ENCODE results near the gene ERN1. TPM values are rescaled to one million over a fixed set of nuclear protein-coding genes. Genes with fewer than 3 reads are reported as not detected.

The ERN1 gene
- total and polyA plus RNA-seq, 2 of the 8 experiments (the other 6 are each of a cell fraction or from before 2014, with no cell fraction given): 1.8 to 3.9 TPM

GRCh38 chr17:64115043-64115698 lies 14.8 kb downstream of the ERN1 start:
- CTCF ChIA-PET (ENCODE audit: partially characterized antibody): interaction anchor here (0.7 to 2.5 kb wide), 6 partner anchors 9 to 164 kb away, joined by 3 to 19 read pairs (median 5); no protein-coding TSS in a partner anchor
- no peaks in the 10 kb centered on the region for H3K27me3 ChIP-seq (replicated peaks in 1 of 4; ENCODE audit: control insufficient read depth in 3 of 4, extremely low read depth in 1 of 4, insufficient read depth in 3 of 4, low read length in 3 of 4)
- no peak overlapping the region for H2BK120ac ChIP-seq (replicated peaks; ENCODE audit: low read depth, low read length)
- H3K14ac ChIP-seq (ENCODE audit: insufficient read length): no peak overlapping the region
- no peak overlapping the region for H3K23ac ChIP-seq (ENCODE audit: insufficient read length)
- H4K20me1 ChIP-seq (replicated peaks in 1 of 2; ENCODE audit: control insufficient read depth in 1 of 2, insufficient read depth in 2 of 2, low read length in 2 of 2): no peaks in the 10 kb centered on the region
- POLR2A ChIA-PET (ENCODE audit: partially characterized antibody): interaction anchor here (0.7 to 2.2 kb wide), 4 partner anchors 10 to 33 kb away, joined by 3 to 7 read pairs (median 3); partner anchors contain the start of gene ERN1
- DNase-seq (ENCODE audit: low read depth in 1 of 2, low spot score in 2 of 2) (no peak), FAIRE-seq (no peak)
- WGBS, 2 experiments (ENCODE audit: extremely low coverage in 1 of 2, insufficient coverage in 1 of 2, insufficient read length in 1 of 2, insufficient replicate concordance in 2 of 2, low coverage in 1 of 2, low lambda C conversion rate in 2 of 2, missing lambda C conversion rate in 1 of 2): 93% methylated on average over 8 of the region's 8 CpGs; no CpG with 5 or more reads in 1 of the 2 experiments
- H2AFZ ChIP-seq (ENCODE audit: low read length): no peak overlapping the region
- H3K79me2 ChIP-seq (ENCODE audit: control insufficient read depth in 1 of 2, insufficient read depth in 2 of 2, low read length in 2 of 2): no peaks in the 10 kb centered on the region
- no peak overlapping the region for H2BK15ac ChIP-seq (ENCODE audit: low read length)
- H3K79me1 ChIP-seq (ENCODE audit: low read depth, low read length): no peaks in the 10 kb centered on the region
- H3K9me3 ChIP-seq (ENCODE audit: insufficient read depth in 2 of 2, low read depth in 1 of 2, low read length in 1 of 2): no peaks in the 10 kb centered on the region
- peaks cover 0 to 3% (median 0%) of the 10 kb centered on the region in 4 experiments; a peak in 1 of 7 replicates for H3K4me1 ChIP-seq (replicated peaks in 1 of 4; ENCODE audit: control insufficient read depth in 3 of 4, insufficient read depth in 4 of 4, low read length in 3 of 4)
- no peak overlapping the region for H2BK12ac ChIP-seq (ENCODE audit: low read depth, low read length)
- no peak overlapping the region for H3K56ac ChIP-seq (replicated peaks; ENCODE audit: insufficient read length, low read depth, low read length)
- H4K8ac ChIP-seq (ENCODE audit: extremely low read depth, insufficient read depth, low read length): no peak overlapping the region
- H3K4me2 ChIP-seq (ENCODE audit: insufficient read depth in 1 of 2, low read depth in 2 of 2, low read length in 2 of 2): no peak overlapping the region
- H3K9ac ChIP-seq (replicated peaks in 1 of 4; ENCODE audit: extremely low read depth in 1 of 4, low read depth in 3 of 4, low read length in 3 of 4): no peak overlapping the region
- H2BK5ac ChIP-seq (ENCODE audit: low read depth, low read length): no peak overlapping the region
- no peak overlapping the region for H3K27ac ChIP-seq (ENCODE audit: low read depth, low read length)
- no peaks in the 10 kb centered on the region for H3K36me3 ChIP-seq (ENCODE audit: control insufficient read depth in 2 of 4, insufficient read depth in 4 of 4, low read length in 3 of 4)
- no peaks in the 10 kb centered on the region for H3K23me2 ChIP-seq (ENCODE audit: low read depth, low read length)
- no peak overlapping the region for H2AK5ac ChIP-seq (ENCODE audit: low read depth, low read length)
- H3K18ac ChIP-seq (ENCODE audit: extremely low read depth, low read length): no peak overlapping the region; the same call in 1 of the 2 replicates
- H3K4ac ChIP-seq (replicated peaks; ENCODE audit: insufficient read length, low read depth, low read length): no peak overlapping the region
- H4K91ac ChIP-seq (replicated peaks; ENCODE audit: insufficient read length, low read length): no peak overlapping the region
- H2BK20ac ChIP-seq (ENCODE audit: low read length): no peak overlapping the region
- no peak overlapping the region for H4K5ac ChIP-seq (ENCODE audit: insufficient read length, low read depth, low read length)
- H3K4me3 ChIP-seq (ENCODE audit: extremely low read depth in 1 of 4, insufficient read depth in 2 of 4, low read depth in 3 of 4, low read length in 4 of 4): no peak overlapping the region
- TF ChIP-seq MAFK (IDR thresholded peaks at IDR 0.05; ENCODE audit: low read depth, low read length) (no peak), SRF (IDR thresholded peaks at IDR 0.05; ENCODE audit: low read depth, low read length) (no peak), ZNF274 (IDR thresholded peaks at IDR 0.05; ENCODE audit: borderline replicate concordance, extremely low read depth, low read length) (no peak), JUN (IDR thresholded peaks at IDR 0.05; ENCODE audit: low read depth, low read length) (no peak), SUZ12 (IDR thresholded peaks at IDR 0.05; ENCODE audit: low read length) (no peak), SIRT6 (IDR thresholded peaks at IDR 0.05; ENCODE audit: low read length) (no peak), ASH2L (IDR thresholded peaks at IDR 0.05; ENCODE audit: low read length) (no peak), HDAC2 (IDR thresholded peaks at IDR 0.05; ENCODE audit: borderline replicate concordance in 1 of 2, low read depth in 2 of 2, low read length in 2 of 2) (no peak), KDM5A (IDR thresholded peaks at IDR 0.05; ENCODE audit: low read length) (no peak), TAF7 (optimal IDR thresholded peaks at IDR 0.05; ENCODE audit: borderline replicate concordance, low read depth, low read length) (no peak), SP1 (IDR thresholded peaks at IDR 0.05; ENCODE audit: low read depth, low read length) (no peak), BACH1 (IDR thresholded peaks at IDR 0.05; ENCODE audit: low read length) (no peak)
